Transverse colon (tissue), 4 donors: ENCODE results near the gene IBTK. TPM values are rescaled to one million over a fixed set of nuclear protein-coding genes. Genes with fewer than 3 reads are reported as not detected.
"Not testable (repeated sequence)": the region's sequence is repeated elsewhere in the genome, so short reads cannot be mapped to it uniquely, and the experiment has no call there.

Experiments used
- DNase-seq: peaks from one replicate; pipeline ENCODE4 v3.0.0-alpha.2; 2019
- H3K27ac ChIP-seq, 4 donors: fragments of 200-600 bp; sonication (generic); 2 replicates each; pipeline ENCODE4 v1.5.1; 2016 to 2018; ENCODE audit warnings: inconsistent platforms in 4 of 4
- H3K27me3 ChIP-seq: fragments of 200-600 bp; sonication (generic); 2 replicates; pipeline ENCODE4 v1.5.1; 2017; ENCODE audit warnings: inconsistent platforms
- H3K36me3 ChIP-seq, 4 donors: fragments of 200-600 bp; sonication (generic); 2 replicates each; pipeline ENCODE4 v1.5.1; 2017 to 2019; ENCODE audit warnings: inconsistent platforms in 4 of 4
- H3K4me1 ChIP-seq, 4 donors: fragments of 200-600 bp; sonication (generic); 2 replicates each; pipeline ENCODE4 v1.5.1; 2017 to 2020; ENCODE audit warnings: inconsistent platforms in 4 of 4
- H3K4me3 ChIP-seq, 4 donors: fragments of 200-600 bp; sonication (generic); 1 replicate in 1 of 4; 2 replicates in 3 of 4; pipeline versions ENCODE4 v1.5.1 to v1.6.1; 2017 to 2019; ENCODE audit warnings: inconsistent platforms in 4 of 4
- H3K9me3 ChIP-seq, 2 donors: fragments of 200-600 bp; sonication (generic); 2 replicates each; pipeline ENCODE4 v1.5.1; 2017 to 2019; ENCODE audit warnings: inconsistent platforms in 2 of 2
- EP300 ChIP-seq: sonication (generic); formaldehyde crosslinking; IDR thresholded peaks from one replicate; pipeline ENCODE4 v1.6.1; 2017; ENCODE audit warnings: antibody characterized with exemption, low read depth
- POLR2A ChIP-seq: fragments of 450-650 bp; IDR thresholded peaks from one replicate; pipeline ENCODE4 v1.6.1; 2016; ENCODE audit warnings: antibody characterized with exemption, mild to moderate bottlenecking, moderate library complexity
- POLR2AphosphoS5 ChIP-seq, 3 donors: sonication (generic); formaldehyde crosslinking; IDR thresholded peaks; one replicate each; pipeline ENCODE4 v1.6.1; 2016; ENCODE audit warnings: antibody characterized with exemption in 3 of 3
- WGBS, 2 donors: methylation state at CpG; one replicate each; pipeline ENCODE4 v1.1.5; 2018; ENCODE audit warnings: low coverage in 1 of 2; 5-methylcytosine and 5-hydroxymethylcytosine counted together
- in situ Hi-C, 4 donors: fragments of 200-750 bp; cut with MboI; loops; one replicate each; pipeline versions ENCODE4 v1.15.0 to v1.15.1; 2017; ENCODE audit warnings: low sequenced_read_pairs in 3 of 4, low pct_ligation_motif_present in 1 of 4, low pct_unique_long_range_greater_than_20kb in 1 of 4
- intact Hi-C: fragments of 100-400 bp; cut with DNase I; formaldehyde crosslinking; loops from one replicate; pipeline ENCODE4 v1.15.1; 2023; ENCODE audit warnings: low total_unique reads
- total RNA-seq, 4 donors: library from RNA; depleted of rRNA; stranded (reverse); fragments of >200 nt; gene quantifications; one replicate each; pipeline ENCODE4 v1.1.0, GENCODE V29; 2016
- TF ChIP-seq, protein P1 (sequence below), 5 experiments: fragments of 200-600 bp in 3 of 5; fragments of 450-650 bp in 2 of 5; sonication (generic) in 3 of 5; IDR thresholded peaks; 1 replicate in 2 of 5; 2 replicates in 3 of 5; pipeline ENCODE4 v1.5.1; 2016 to 2017; ENCODE audit warnings: antibody characterized with exemption in 5 of 5, inconsistent platforms in 3 of 5, mild to moderate bottlenecking in 2 of 5, moderate library complexity in 1 of 5

IBTK gene
- total RNA-seq, 4 donors from 2014 or later, result 23.6 to 40.5 (median 34.4) TPM

- in situ Hi-C loops (no loop called here), intact Hi-C loops (no loop called here)
- Histone ChIP-seq H3K4me1 (peaks cover 0 to 6% (median 0%) of the 10 kb centered on the region in 4 donors), H3K27me3 (no peaks in the 10 kb centered on the region), H3K27ac (no peak overlapping the region), H3K9me3 (no peaks in the 10 kb centered on the region), H3K4me3 (no peak overlapping the region), H3K36me3 (peaks cover 0 to 69% (median 25%) of the 10 kb centered on the region in 4 donors)
- WGBS, 2 donors, result 30% methylated on average over 1 of the region's 1 CpG; no CpG with 5 or more reads in 1 of the 2 donors
- DNase-seq, result no peak
- TF ChIP-seq, protein P1, sequence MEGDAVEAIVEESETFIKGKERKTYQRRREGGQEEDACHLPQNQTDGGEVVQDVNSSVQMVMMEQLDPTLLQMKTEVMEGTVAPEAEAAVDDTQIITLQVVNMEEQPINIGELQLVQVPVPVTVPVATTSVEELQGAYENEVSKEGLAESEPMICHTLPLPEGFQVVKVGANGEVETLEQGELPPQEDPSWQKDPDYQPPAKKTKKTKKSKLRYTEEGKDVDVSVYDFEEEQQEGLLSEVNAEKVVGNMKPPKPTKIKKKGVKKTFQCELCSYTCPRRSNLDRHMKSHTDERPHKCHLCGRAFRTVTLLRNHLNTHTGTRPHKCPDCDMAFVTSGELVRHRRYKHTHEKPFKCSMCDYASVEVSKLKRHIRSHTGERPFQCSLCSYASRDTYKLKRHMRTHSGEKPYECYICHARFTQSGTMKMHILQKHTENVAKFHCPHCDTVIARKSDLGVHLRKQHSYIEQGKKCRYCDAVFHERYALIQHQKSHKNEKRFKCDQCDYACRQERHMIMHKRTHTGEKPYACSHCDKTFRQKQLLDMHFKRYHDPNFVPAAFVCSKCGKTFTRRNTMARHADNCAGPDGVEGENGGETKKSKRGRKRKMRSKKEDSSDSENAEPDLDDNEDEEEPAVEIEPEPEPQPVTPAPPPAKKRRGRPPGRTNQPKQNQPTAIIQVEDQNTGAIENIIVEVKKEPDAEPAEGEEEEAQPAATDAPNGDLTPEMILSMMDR (IDR thresholded peaks at IDR 0.05), result no peak
- no peak for TF ChIP-seq EP300
- no peak for TF ChIP-seq POLR2A
- no peak for TF ChIP-seq POLR2AphosphoS5 (IDR thresholded peaks at IDR 0.05)
These were observed 41.6 kb downstream of the IBTK start for GRCh38 chr6:82205930-82206392.

- intact Hi-C loops, result no loop called here
These were observed 43.5 kb downstream of the IBTK start for GRCh38 chr6:82204020-82204419.

DNA sequence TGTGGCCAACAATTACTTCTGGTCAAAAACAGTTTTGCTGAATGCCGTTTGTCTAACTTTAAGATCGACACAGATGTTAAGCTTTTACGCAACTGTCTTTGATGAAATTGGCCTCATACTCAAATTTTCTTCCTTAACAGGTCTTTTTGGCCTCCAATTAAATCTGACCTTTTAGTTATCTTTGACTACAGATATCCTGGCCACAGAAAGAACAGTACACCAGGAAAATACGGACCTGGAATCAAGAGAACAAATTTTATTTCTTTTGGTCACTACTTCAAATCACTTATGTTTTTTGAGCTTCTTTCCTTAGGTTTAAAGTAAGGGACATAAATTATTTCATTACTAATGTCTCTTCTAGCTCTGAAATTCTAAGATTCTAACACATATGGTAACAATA lies 49.8 kb downstream of the IBTK start:
- TF ChIP-seq, protein P1 (IDR thresholded peaks at IDR 0.05), result no peak
- TF ChIP-seq EP300, result no peak
- H3K4me1 ChIP-seq, result no peaks in the 10 kb centered on the region
- no peak overlapping the region for H3K27ac ChIP-seq
- no peaks in the 10 kb centered on the region for H3K9me3 ChIP-seq
- 94 to 97% methylated on average over 4 of the region's 4 CpGs for WGBS, 2 donors
- no peak for DNase-seq
- H3K27me3 ChIP-seq, result no peaks in the 10 kb centered on the region
- in situ Hi-C loops, result no loop called here
- H3K36me3 ChIP-seq, result peaks cover 0 to 90% (median 31%) of the 10 kb centered on the region in 4 donors
- intact Hi-C loops, result no loop called here
- H3K4me3 ChIP-seq, result no peak overlapping the region

More at GRCh38 chr6:82204020-82204419, 43.5 kb downstream of the IBTK start:
- H3K4me3 ChIP-seq, result no peak overlapping the region
- H3K36me3 ChIP-seq, result peaks cover 0 to 76% (median 25%) of the 10 kb centered on the region in 4 donors
- H3K4me1 ChIP-seq, result peaks cover 0 to 6% (median 0%) of the 10 kb centered on the region in 4 donors
- no peaks in the 10 kb centered on the region for H3K27me3 ChIP-seq
- no peaks in the 10 kb centered on the region for H3K9me3 ChIP-seq
- no peak for DNase-seq
- in situ Hi-C loops, result no loop called here
- no peak for TF ChIP-seq EP300
- TF ChIP-seq, protein P1 (IDR thresholded peaks at IDR 0.05), result no peak
- TF ChIP-seq POLR2AphosphoS5 (IDR thresholded peaks at IDR 0.05), result no peak
- no peak for TF ChIP-seq POLR2A
- no peak overlapping the region for H3K27ac ChIP-seq

GRCh38 chr6:82197245-82197644 lies 50.3 kb downstream of the IBTK start:
- H3K4me3 ChIP-seq, H3K9me3 ChIP-seq, H3K4me1 ChIP-seq, DNase-seq, H3K27ac ChIP-seq, intact Hi-C loops, H3K27me3 ChIP-seq, in situ Hi-C loops: not testable (repeated sequence)
- peaks cover 0 to 90% (median 31%) of the 10 kb centered on the region in 4 donors for H3K36me3 ChIP-seq
- 85 to 95% methylated on average over 3 to 5 of the region's 5 CpGs for WGBS, 2 donors

GRCh38 chr6:82196161-82196560 lies 51.4 kb downstream of the IBTK start:
- no peak for DNase-seq
- no peaks in the 10 kb centered on the region for H3K27me3 ChIP-seq
- H3K27ac ChIP-seq, result no peak overlapping the region
- H3K9me3 ChIP-seq, result no peaks in the 10 kb centered on the region
- TF ChIP-seq EP300 (no peak), POLR2A (no peak), POLR2AphosphoS5 (IDR thresholded peaks at IDR 0.05) (no peak)
- TF ChIP-seq, protein P1 (IDR thresholded peaks at IDR 0.05), result no peak
- intact Hi-C loops (no loop called here), in situ Hi-C loops (no loop called here)
- H3K4me3 ChIP-seq, result no peak overlapping the region
- peaks cover 0 to 87% (median 32%) of the 10 kb centered on the region in 4 donors for H3K36me3 ChIP-seq
- no peaks in the 10 kb centered on the region for H3K4me1 ChIP-seq
